Neural cell (in vitro differentiated cells): ENCODE results near the gene MADCAM1. TPM values are rescaled to one million over a fixed set of nuclear protein-coding genes. Genes with fewer than 3 reads are reported as not detected.

Experiments
- H2AFZ ChIP-seq: fragments of 200-600, 300-800 bp; sonication (generic), shearing (Covaris generic); 2 replicates; pipeline ENCODE4 v1.6.0; 2014; ENCODE audit warnings: low read depth, mild to moderate bottlenecking, antibody characterized with exemption, low read length, moderate library complexity
- H3F3A ChIP-seq: fragments of 200-600 bp; shearing (Covaris generic); 2 replicates; pipeline ENCODE4 v1.6.1; 2016; ENCODE audit warnings: mild to moderate bottlenecking, moderate library complexity, mixed read lengths, antibody characterized with exemption, low read length; ENCODE audit not compliant: insufficient read depth, poor library complexity, severe bottlenecking
- H3K27ac ChIP-seq: fragments of 200-600, 300-800 bp; sonication (generic), shearing (Covaris generic); 2 replicates; pipeline ENCODE4 v1.5.1; 2014; ENCODE audit warnings: mild to moderate bottlenecking, low read length, moderate library complexity
- H3K27me3 ChIP-seq: fragments of 300-800, 200-600 bp; sonication (generic), shearing (Covaris generic); 2 replicates; pipeline ENCODE4 v1.6.0; 2014; ENCODE audit warnings: mild to moderate bottlenecking, low read depth, low read length, moderate library complexity; ENCODE audit not compliant: insufficient read depth
- H3K36me3 ChIP-seq: fragments of 300-800, 200-600 bp; sonication (generic), shearing (Covaris generic); 2 replicates; pipeline ENCODE4 v1.5.1; 2014; ENCODE audit warnings: mild to moderate bottlenecking, antibody characterized with exemption, low read length, moderate library complexity; ENCODE audit not compliant: insufficient read depth
- H3K4me2 ChIP-seq: fragments of 300-800, 200-600 bp; sonication (generic), shearing (Covaris generic); 2 replicates; pipeline ENCODE4 v1.6.0; 2014; ENCODE audit warnings: mild to moderate bottlenecking, low read length
- H3K4me3 ChIP-seq: fragments of 300-800, 200-600 bp; sonication (generic), shearing (Covaris generic); 2 replicates; pipeline ENCODE4 v1.5.1; 2014; ENCODE audit warnings: mild to moderate bottlenecking, low read length, moderate library complexity
- H3K79me2 ChIP-seq: fragments of 200-600 bp; shearing (Covaris generic); replicated peaks from 2 replicates; pipeline ENCODE4 v1.6.0; 2014; ENCODE audit warnings: mild to moderate bottlenecking, low read length, moderate library complexity; ENCODE audit not compliant: insufficient read depth
- H3K9ac ChIP-seq: fragments of 300-800, 200-600 bp; sonication (generic), shearing (Covaris generic); 2 replicates; pipeline ENCODE4 v1.6.1; 2016; ENCODE audit warnings: mild to moderate bottlenecking, low read length, mixed read lengths
- H3K9me2 ChIP-seq: fragments of 200-600 bp; shearing (Covaris generic); 2 replicates; pipeline ENCODE4 v1.6.1; 2016; ENCODE audit warnings: mild to moderate bottlenecking, low read length, mixed read lengths; ENCODE audit not compliant: insufficient read depth
- H3K9me3 ChIP-seq: fragments of 200-600, 300-800 bp; sonication (generic), shearing (Covaris generic); 2 replicates; pipeline ENCODE4 v1.6.1; 2016; ENCODE audit warnings: mild to moderate bottlenecking, mixed run types, low read length, moderate library complexity, mixed read lengths
- H4K20me1 ChIP-seq: fragments of 200-600 bp; shearing (Covaris generic); 2 replicates; pipeline ENCODE4 v1.6.1; 2016; ENCODE audit warnings: mild to moderate bottlenecking, mixed run types; ENCODE audit not compliant: insufficient read depth
- CTCF ChIP-seq: fragments of 450-650 bp; IDR thresholded peaks from 2 replicates; pipeline ENCODE4 v1.5.1; 2014; ENCODE audit warnings: antibody characterized with exemption, mild to moderate bottlenecking, moderate library complexity; ENCODE audit not compliant: poor library complexity, severe bottlenecking
- EP300 ChIP-seq: fragments of 450-650 bp; conservative IDR thresholded peaks from 2 replicates; pipeline ENCODE4 v1.6.1; 2014; ENCODE audit warnings: antibody characterized with exemption, mild to moderate bottlenecking, moderate library complexity; ENCODE audit not compliant: poor library complexity, severe bottlenecking
- EZH2 ChIP-seq: fragments of 200-600, 300-800 bp; shearing (Covaris generic), sonication (generic); IDR thresholded peaks from 2 replicates; pipeline ENCODE4 v1.6.1; 2014; ENCODE audit warnings: antibody characterized with exemption, low read length, borderline replicate concordance, mild to moderate bottlenecking; ENCODE audit not compliant: insufficient read depth, poor library complexity, severe bottlenecking
- MXI1 ChIP-seq: fragments of 450-650 bp; conservative IDR thresholded peaks from 2 replicates; pipeline ENCODE4 v1.6.1; 2014; ENCODE audit warnings: antibody characterized with exemption, mild to moderate bottlenecking; ENCODE audit not compliant: poor library complexity, severe bottlenecking
- POLR2AphosphoS5 ChIP-seq: IDR thresholded peaks from 2 replicates; pipeline ENCODE4 v1.6.1; 2012
- RAD21 ChIP-seq: fragments of 450-650 bp; conservative IDR thresholded peaks from 2 replicates; pipeline ENCODE4 v1.6.1; 2014; ENCODE audit warnings: antibody characterized with exemption, mild to moderate bottlenecking, moderate library complexity
- REST ChIP-seq: IDR thresholded peaks from 2 replicates; pipeline ENCODE4 v1.6.1; 2012; ENCODE audit warnings: borderline replicate concordance
- SMC3 ChIP-seq: fragments of 450-650 bp; conservative IDR thresholded peaks from 2 replicates; pipeline ENCODE4 v1.6.1; 2014; ENCODE audit warnings: antibody characterized with exemption, mild to moderate bottlenecking, moderate library complexity; ENCODE audit not compliant: poor library complexity
- TAF1 ChIP-seq: IDR thresholded peaks from 2 replicates; pipeline ENCODE4 v1.6.1; 2012; ENCODE audit warnings: low read depth
- polyA plus RNA-seq: library from polyadenylated mRNA; depleted of rRNA; stranded (reverse); fragments of >200 nt; gene quantifications from 2 replicates; pipeline ENCODE4 v1.2.3, GENCODE V29; 2014

Gene MADCAM1
- polyA plus RNA-seq, 1 donor from 2014 or later, result 1.0 TPM

GRCh38 chr19:547117-547516, 50.8 kb downstream of the MADCAM1 start:
- H2AFZ ChIP-seq, result no peak overlapping the region
- H3K4me2 ChIP-seq, result no peak overlapping the region
- no peaks in the 10 kb centered on the region for H3K9me2 ChIP-seq
- H4K20me1 ChIP-seq, result no peaks in the 10 kb centered on the region
- H3K9me3 ChIP-seq, result no peaks in the 10 kb centered on the region
- no peaks in the 10 kb centered on the region for H3K79me2 ChIP-seq
- H3K27me3 ChIP-seq, result no peaks in the 10 kb centered on the region
- no peak overlapping the region for H3K4me3 ChIP-seq
- H3K27ac ChIP-seq, result no peak overlapping the region
- H3K9ac ChIP-seq, result no peak overlapping the region
- no peaks in the 10 kb centered on the region for H3F3A ChIP-seq
- H3K36me3 ChIP-seq, result no peaks in the 10 kb centered on the region
- no peak for TF ChIP-seq SMC3
- TF ChIP-seq EP300, result no peak
- no peak for TF ChIP-seq POLR2AphosphoS5
- TF ChIP-seq TAF1, result no peak
- TF ChIP-seq MXI1, result no peak
- TF ChIP-seq EZH2, result no peak
- TF ChIP-seq CTCF, result no peak
- TF ChIP-seq RAD21, result no peak
- no peak for TF ChIP-seq REST

GRCh38 chr19:547836-548720, 51.8 kb downstream of the MADCAM1 start:
- Histone ChIP-seq H3K27me3 (no peaks in the 10 kb centered on the region), H3K9ac (no peak overlapping the region), H2AFZ (no peak overlapping the region), H3K9me3 (no peaks in the 10 kb centered on the region), H4K20me1 (no peaks in the 10 kb centered on the region), H3K9me2 (no peaks in the 10 kb centered on the region), H3K4me2 (no peak overlapping the region), H3F3A (no peaks in the 10 kb centered on the region), H3K4me3 (no peak overlapping the region), H3K27ac (no peak overlapping the region), H3K36me3 (no peaks in the 10 kb centered on the region), H3K79me2 (no peaks in the 10 kb centered on the region)
- TF ChIP-seq RAD21 (no peak), EP300 (no peak), TAF1 (no peak), EZH2 (no peak), POLR2AphosphoS5 (no peak), MXI1 (no peak), SMC3 (no peak), CTCF (no peak), REST (no peak)
